Fibroblast of lung (primary cell): ENCODE data around the gene DRICH1. TPM values are rescaled to one million over a fixed set of nuclear protein-coding genes. Genes with fewer than 3 reads are reported as not detected.
"Not testable (repeated sequence)": the region's sequence is repeated elsewhere in the genome, so short reads cannot be mapped to it uniquely, and the experiment has no call there.

ENCODE experiments used
- DNase-seq, 2 donors: peaks; one replicate each; pipeline versions ENCODE4 v3.0.0 to v3.0.0-alpha.2; 2010; ENCODE audit warnings: low read depth in 2 of 2
- H2AFZ ChIP-seq: 2 replicates; pipeline ENCODE4 v1.5.1; 2012; ENCODE audit warnings: low read length, control low read depth, inconsistent platforms
- H3K27ac ChIP-seq: 2 replicates; pipeline ENCODE4 v1.5.1; 2011; ENCODE audit warnings: low read length, control low read depth; ENCODE audit not compliant: insufficient read depth
- H3K27me3 ChIP-seq: 2 replicates; pipeline ENCODE4 v1.5.1; 2011; ENCODE audit warnings: mild to moderate bottlenecking, low read length; ENCODE audit not compliant: control insufficient read depth, insufficient read depth
- H3K36me3 ChIP-seq: 2 replicates; pipeline ENCODE4 v1.5.1; 2011; ENCODE audit warnings: low read length; ENCODE audit not compliant: control insufficient read depth, insufficient read depth
- H3K4me1 ChIP-seq: 2 replicates; pipeline ENCODE4 v1.5.1; 2011; ENCODE audit warnings: low read length; ENCODE audit not compliant: control insufficient read depth, insufficient read depth; ENCODE audit errors: extremely low read depth
- H3K4me2 ChIP-seq: 2 replicates; pipeline ENCODE4 v1.5.1; 2011; ENCODE audit warnings: low read length, control low read depth; ENCODE audit not compliant: insufficient read depth; ENCODE audit errors: extremely low read depth
- H3K4me3 ChIP-seq, 4 experiments: fragments of 200-600 bp in 1 of 4; sonication (generic) in 1 of 4; replicated peaks in 1 of 4; 2 replicates each; pipeline ENCODE4 v1.5.1; 2011 to 2016; ENCODE audit warnings: low read length in 4 of 4, low read depth in 3 of 4, mild to moderate bottlenecking in 3 of 4, control low read depth in 2 of 4, inconsistent platforms in 1 of 4, mixed read lengths in 1 of 4; ENCODE audit not compliant: insufficient read depth in 1 of 4; ENCODE audit errors: control extremely low read depth in 1 of 4
- H3K79me2 ChIP-seq: 2 replicates; pipeline ENCODE4 v1.5.1; 2012; ENCODE audit warnings: mild to moderate bottlenecking, low read length, inconsistent platforms; ENCODE audit not compliant: control insufficient read depth, insufficient read depth
- H3K9ac ChIP-seq: 2 replicates; pipeline ENCODE4 v1.5.1; 2011; ENCODE audit warnings: mild to moderate bottlenecking, low read length, control low read depth; ENCODE audit not compliant: insufficient read depth
- H3K9me3 ChIP-seq: 2 replicates; pipeline ENCODE4 v1.5.1; 2012; ENCODE audit warnings: low read depth, low read length; ENCODE audit not compliant: control insufficient read depth, insufficient read depth
- H4K20me1 ChIP-seq: 2 replicates; pipeline ENCODE4 v1.5.1; 2011; ENCODE audit warnings: low read length; ENCODE audit not compliant: control insufficient read depth, insufficient read depth; ENCODE audit errors: extremely low read depth
- EZH2 ChIP-seq: IDR thresholded peaks from 2 replicates; pipeline ENCODE4 v1.5.1; 2012; ENCODE audit warnings: low read length, control low read depth, mild to moderate bottlenecking; ENCODE audit errors: missing control alignments
- polyA plus RNA-seq, 2 donors: library from polyadenylated mRNA; depleted of rRNA in 1 of 2; stranded (reverse) in 1 of 2; unstranded in 1 of 2; fragments of >200 nt; gene quantifications; 2 replicates each; pipeline ENCODE4 v1.2.1, GENCODE V29; 2011 to 2012; ENCODE audit warnings: missing spikeins in 1 of 2
- total RNA-seq: library from RNA; depleted of rRNA; stranded (reverse); fragments of >200 nt; gene quantifications from 2 replicates; pipeline ENCODE4 v1.2.1, GENCODE V29; 2014
- TF ChIP-seq, protein P1 (sequence below), 2 donors: IDR thresholded peaks in 1 of 2; conservative IDR thresholded peaks in 1 of 2; 1 replicate in 1 of 2; 2 replicates in 1 of 2; pipeline ENCODE4 v1.5.1; 2011 to 2012; ENCODE audit warnings: low read length in 2 of 2, control low read depth in 1 of 2, inconsistent platforms in 1 of 2, low read depth in 1 of 2, mild to moderate bottlenecking in 1 of 2

Gene DRICH1
- total and polyA plus RNA-seq, 2 donors (not counting 1 experiment from before 2014, with no cell fraction given): not detected

DNA sequence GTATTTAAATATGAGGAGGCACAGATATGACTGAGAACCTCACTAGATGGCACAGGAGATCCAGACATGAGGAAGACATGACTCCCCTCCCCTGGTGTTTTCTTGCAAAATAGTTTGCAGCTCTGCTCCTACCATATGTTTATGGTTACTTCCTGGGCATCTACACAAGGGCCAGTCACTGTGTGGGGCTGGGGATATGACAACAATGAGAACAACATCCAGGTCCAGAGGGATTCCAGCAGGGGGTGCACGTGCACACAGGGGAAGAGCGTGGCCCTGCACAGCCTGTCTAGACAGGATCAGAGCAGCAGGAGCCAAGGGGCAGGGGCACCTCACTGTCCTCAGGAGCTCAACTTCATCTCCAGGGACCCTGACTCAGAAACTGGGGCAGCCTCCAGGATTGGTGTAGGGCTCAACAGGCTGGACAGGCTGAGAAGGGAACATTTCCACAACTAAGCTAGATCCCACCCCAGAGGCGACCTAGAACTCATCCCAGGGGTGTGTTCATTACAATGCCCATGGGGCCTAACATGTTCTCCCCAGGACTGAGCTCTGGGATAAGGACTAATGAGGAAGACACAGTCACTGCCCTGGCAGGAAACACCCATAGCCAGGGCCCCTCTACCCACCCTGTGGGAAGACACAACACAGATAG, 4.6 kb downstream of the DRICH1 start:
- H3K9me3 ChIP-seq, H3K9ac ChIP-seq, H3K79me2 ChIP-seq, H3K4me2 ChIP-seq, H3K27ac ChIP-seq, H3K4me1 ChIP-seq, H4K20me1 ChIP-seq, H3K36me3 ChIP-seq, H3K4me3 ChIP-seq, H2AFZ ChIP-seq, H3K27me3 ChIP-seq: not testable (repeated sequence)
- TF ChIP-seq, protein P1, sequence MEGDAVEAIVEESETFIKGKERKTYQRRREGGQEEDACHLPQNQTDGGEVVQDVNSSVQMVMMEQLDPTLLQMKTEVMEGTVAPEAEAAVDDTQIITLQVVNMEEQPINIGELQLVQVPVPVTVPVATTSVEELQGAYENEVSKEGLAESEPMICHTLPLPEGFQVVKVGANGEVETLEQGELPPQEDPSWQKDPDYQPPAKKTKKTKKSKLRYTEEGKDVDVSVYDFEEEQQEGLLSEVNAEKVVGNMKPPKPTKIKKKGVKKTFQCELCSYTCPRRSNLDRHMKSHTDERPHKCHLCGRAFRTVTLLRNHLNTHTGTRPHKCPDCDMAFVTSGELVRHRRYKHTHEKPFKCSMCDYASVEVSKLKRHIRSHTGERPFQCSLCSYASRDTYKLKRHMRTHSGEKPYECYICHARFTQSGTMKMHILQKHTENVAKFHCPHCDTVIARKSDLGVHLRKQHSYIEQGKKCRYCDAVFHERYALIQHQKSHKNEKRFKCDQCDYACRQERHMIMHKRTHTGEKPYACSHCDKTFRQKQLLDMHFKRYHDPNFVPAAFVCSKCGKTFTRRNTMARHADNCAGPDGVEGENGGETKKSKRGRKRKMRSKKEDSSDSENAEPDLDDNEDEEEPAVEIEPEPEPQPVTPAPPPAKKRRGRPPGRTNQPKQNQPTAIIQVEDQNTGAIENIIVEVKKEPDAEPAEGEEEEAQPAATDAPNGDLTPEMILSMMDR (conservative IDR thresholded peaks at IDR 0.05 in 1 of 2, IDR thresholded peaks at IDR 0.05 in 1 of 2; ENCODE audit: low read depth in 1 of 2, low read length in 2 of 2): peak; percentile 28 to 31
- DNase-seq: peak in 1 of 2 donors; percentile 12

DNA sequence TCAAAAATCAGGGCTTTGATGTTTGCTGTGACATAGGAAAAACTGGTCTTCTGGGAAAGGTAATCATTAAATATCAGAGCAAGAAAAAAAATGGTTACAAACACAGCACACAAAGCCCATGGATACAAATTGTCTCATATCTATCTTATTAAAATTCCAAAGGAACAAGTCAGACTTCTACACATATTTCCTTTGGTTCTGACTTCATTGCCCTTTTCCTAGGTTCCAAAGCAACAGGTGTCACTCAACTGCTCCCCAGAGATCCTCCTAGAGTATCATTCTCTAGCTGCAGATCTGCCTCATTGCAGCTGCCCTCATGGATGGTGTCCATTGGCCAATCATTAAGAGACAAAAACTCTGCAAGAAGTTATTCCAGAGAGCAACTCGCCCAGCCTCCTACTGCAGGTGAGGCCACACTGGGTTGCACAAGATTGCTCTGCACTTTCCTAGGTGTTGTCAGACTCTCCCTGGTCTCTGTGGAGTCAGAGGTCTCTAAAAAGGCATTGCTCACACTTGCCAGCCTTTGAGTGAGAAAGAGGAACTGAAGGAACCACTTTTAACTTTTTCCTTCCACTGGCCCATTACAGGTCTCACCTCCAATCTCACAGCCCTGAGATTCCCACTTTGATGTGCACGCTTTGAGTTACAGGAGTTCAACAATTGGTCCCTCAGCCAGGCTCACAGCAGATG, 5.7 kb downstream of the DRICH1 start:
- Histone ChIP-seq H3K4me1 (no peaks in the 10 kb centered on the region), H4K20me1 (no peaks in the 10 kb centered on the region), H3K27me3 (no peaks in the 10 kb centered on the region), H2AFZ (no peak overlapping the region), H3K9me3 (no peaks in the 10 kb centered on the region), H3K79me2 (no peaks in the 10 kb centered on the region), H3K9ac (no peak overlapping the region), H3K36me3 (no peaks in the 10 kb centered on the region), H3K4me3 (no peak overlapping the region), H3K27ac (no peak overlapping the region), H3K4me2 (no peak overlapping the region)
- no peak for DNase-seq
- no peak for TF ChIP-seq EZH2
- TF ChIP-seq, protein P1 (conservative IDR thresholded peaks at IDR 0.05 in 1 of 2, IDR thresholded peaks at IDR 0.05 in 1 of 2; ENCODE audit: low read depth in 1 of 2, low read length in 2 of 2): no peak

DNA sequence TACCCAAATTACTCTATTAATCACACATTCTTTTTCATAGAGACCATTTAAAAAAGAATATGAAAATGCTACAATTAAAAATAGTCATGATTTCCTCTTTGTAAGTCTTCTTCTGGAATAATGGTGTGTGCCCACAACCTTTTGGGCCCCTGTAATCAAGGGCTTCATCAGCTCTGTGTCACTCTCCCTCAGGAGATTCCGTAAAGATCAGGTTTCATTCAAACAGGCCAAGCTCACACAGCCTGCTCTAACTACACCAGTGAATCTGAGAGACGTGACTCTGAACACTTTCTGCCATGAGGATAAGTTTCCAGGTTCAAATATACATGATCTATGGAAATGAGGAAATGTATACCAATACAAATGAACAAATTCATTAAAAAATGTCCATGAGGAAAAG, 9.5 kb downstream of the DRICH1 start:
- Histone ChIP-seq H4K20me1 (no peaks in the 10 kb centered on the region), H3K9me3 (no peaks in the 10 kb centered on the region), H3K9ac (no peak overlapping the region), H3K27ac (no peak overlapping the region), H2AFZ (no peak overlapping the region), H3K4me2 (no peak overlapping the region), H3K4me3 (no peak overlapping the region), H3K36me3 (no peaks in the 10 kb centered on the region), H3K4me1 (no peaks in the 10 kb centered on the region), H3K79me2 (no peaks in the 10 kb centered on the region), H3K27me3 (no peaks in the 10 kb centered on the region)
- DNase-seq: no peak
- no peak for TF ChIP-seq EZH2
- TF ChIP-seq, protein P1 (conservative IDR thresholded peaks at IDR 0.05 in 1 of 2, IDR thresholded peaks at IDR 0.05 in 1 of 2; ENCODE audit: low read depth in 1 of 2, low read length in 2 of 2): no peak

DNA sequence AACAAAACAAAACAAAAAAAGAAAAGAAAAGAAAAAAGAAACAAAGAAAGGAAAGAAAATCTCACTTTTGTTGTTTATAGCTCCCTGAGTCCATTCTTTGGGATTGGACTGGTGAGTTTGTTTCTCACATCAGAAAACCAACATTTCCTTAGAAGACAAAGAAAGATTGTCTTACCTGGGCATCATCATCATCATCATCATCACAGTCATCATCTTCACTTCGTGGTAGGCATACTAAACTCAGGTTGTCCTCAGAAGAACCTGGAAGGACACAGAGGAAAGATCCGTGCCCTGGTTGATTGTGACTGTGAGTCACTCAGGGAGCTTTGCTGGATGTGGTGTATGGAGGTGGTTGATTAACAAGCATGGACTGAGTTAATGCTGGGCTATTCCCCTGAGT, 10.2 kb downstream of the DRICH1 start:
- not testable (repeated sequence) for H3K27me3 ChIP-seq, H3K9me3 ChIP-seq, H3K36me3 ChIP-seq, H3K4me2 ChIP-seq, H2AFZ ChIP-seq, DNase-seq, H3K9ac ChIP-seq, H3K27ac ChIP-seq, H3K4me1 ChIP-seq, H3K79me2 ChIP-seq, H3K4me3 ChIP-seq, H4K20me1 ChIP-seq
